GM12878 (cell line): ENCODE results near the gene KDM4D. TPM values are rescaled to one million over a fixed set of nuclear protein-coding genes. Genes with fewer than 3 reads are reported as not detected.

ENCODE experiments used
- ATAC-seq: fragments of 200-7000 bp; cut with Tn5 transposase; 3 replicates; pipeline ENCODE4 v1.9.1; 2020; ENCODE audit warnings: mild to moderate bottlenecking, moderate library complexity
- BruUV-seq: library from RNA; stranded (reverse); fragments of 400-500 nt; replicated peaks from 2 replicates; lab custom pipeline; 2021; lab: Mats Ljungman, UMichigan
- CTCF ChIA-PET: fragments of 300-600 bp; sonication (Branson Sonifier 250); formaldehyde crosslinking; extraction: SDS; loops from one replicate; lab custom pipeline; 2021; ENCODE audit warnings: inconsistent platforms; lab: Yijun Ruan, JAX
- POLR2A ChIA-PET: fragments of 350-600 bp; formaldehyde crosslinking; extraction: SDS; loops from one replicate; lab custom pipeline; 2021; ENCODE audit warnings: inconsistent platforms; lab: Charles Lee
- RAD21 ChIA-PET: fragments of 300-600 bp; sonication (Branson Sonifier 250); formaldehyde crosslinking; loops from one replicate; lab custom pipeline; 2023; ENCODE audit warnings: antibody characterized with exemption; ENCODE audit not compliant: unreplicated experiment; lab: Charles Lee
- SMC1A ChIA-PET: fragments of 300-600 bp; sonication (Branson Sonifier 250); formaldehyde crosslinking; loops from one replicate; lab custom pipeline; 2023; ENCODE audit not compliant: unreplicated experiment, uncharacterized antibody; lab: Charles Lee
- DNase-seq: peaks from one replicate; pipeline ENCODE4 v3.0.0-alpha.2; 2011; ENCODE audit warnings: low read depth, low spot score
- FAIRE-seq: peaks from 3 replicates; lab custom pipeline; 2011; peaks lifted over from hg19 to GRCh38; lab: Jason Lieb, UNC
- H2AFZ ChIP-seq: 2 replicates; pipeline ENCODE4 v1.6.0; 2011; ENCODE audit warnings: low read depth, low read length, control low read depth; ENCODE audit not compliant: control insufficient read depth
- H3K27ac ChIP-seq: 2 replicates; pipeline ENCODE4 v1.5.1; 2011; ENCODE audit warnings: control low read depth; ENCODE audit not compliant: control insufficient read depth, insufficient read depth
- H3K27me3 ChIP-seq, 2 experiments: replicated peaks in 1 of 2; 2 replicates each; pipeline versions ENCODE4 v1.6.0 to v1.6.1; 2011; ENCODE audit warnings: low read length in 1 of 2; ENCODE audit not compliant: control insufficient read depth in 2 of 2, insufficient read depth in 2 of 2
- H3K36me3 ChIP-seq, 2 experiments: 2 replicates each; pipeline ENCODE4 v1.5.1; 2011; ENCODE audit warnings: low read length in 1 of 2; ENCODE audit not compliant: control insufficient read depth in 2 of 2, insufficient read depth in 2 of 2
- H3K4me1 ChIP-seq: 2 replicates; pipeline ENCODE4 v1.6.1; 2011; ENCODE audit warnings: mild to moderate bottlenecking, low read length, moderate library complexity, mixed read lengths; ENCODE audit not compliant: control insufficient read depth, insufficient read depth
- H3K4me2 ChIP-seq: 2 replicates; pipeline ENCODE4 v1.6.0; 2011; ENCODE audit warnings: control low read depth; ENCODE audit not compliant: control insufficient read depth, insufficient read depth
- H3K4me3 ChIP-seq: fragments of 200-600 bp; sonication (generic); 2 replicates; pipeline ENCODE4 v1.5.1; 2016
- H3K79me2 ChIP-seq: 2 replicates; pipeline ENCODE4 v1.6.0; 2011; ENCODE audit warnings: low read length; ENCODE audit not compliant: control insufficient read depth, insufficient read depth
- H3K9ac ChIP-seq: 2 replicates; pipeline ENCODE4 v1.8.0; 2011; ENCODE audit warnings: low read length, control low read depth, mixed read lengths; ENCODE audit not compliant: control insufficient read depth, insufficient read depth
- H3K9me3 ChIP-seq: replicated peaks from 3 replicates; pipeline ENCODE4 v1.5.1; 2011; ENCODE audit warnings: mild to moderate bottlenecking, low read length; ENCODE audit not compliant: control insufficient read depth, insufficient read depth
- H4K20me1 ChIP-seq: 2 replicates; pipeline ENCODE4 v1.6.0; 2011; ENCODE audit not compliant: control insufficient read depth, insufficient read depth
- CREM ChIP-seq: IDR thresholded peaks from 2 replicates; pipeline ENCODE4 v1.6.1; 2014; ENCODE audit warnings: antibody characterized with exemption, low read depth
- IKZF2 ChIP-seq, 2 experiments: fragments of 450-650 bp; IDR thresholded peaks; 2 replicates each; pipeline ENCODE4 v1.6.1; 2017; ENCODE audit warnings: mild to moderate bottlenecking in 2 of 2, moderate library complexity in 2 of 2
- MTA2 ChIP-seq: fragments of 450-650 bp; IDR thresholded peaks from 2 replicates; pipeline ENCODE4 v1.6.1; 2016; ENCODE audit warnings: low read depth, mild to moderate bottlenecking, moderate library complexity
- SMAD1 ChIP-seq: fragments of 450-650 bp; IDR thresholded peaks from 2 replicates; pipeline ENCODE4 v1.6.1; 2018; ENCODE audit warnings: mild to moderate bottlenecking, low read depth; ENCODE audit not compliant: partially characterized antibody
- SMARCA5 ChIP-seq: fragments of 450-650 bp; IDR thresholded peaks from 2 replicates; pipeline ENCODE4 v1.6.1; 2017; ENCODE audit warnings: mild to moderate bottlenecking
- ZBTB33 ChIP-seq: fragments of 450-650 bp; IDR thresholded peaks from 2 replicates; pipeline ENCODE4 v1.6.1; 2017; ENCODE audit warnings: mild to moderate bottlenecking
- WGBS: methylation state at CpG from one replicate; pipeline ENCODE4 v1.1.6; 2016; ENCODE audit warnings: low lambda C conversion rate; ENCODE audit not compliant: insufficient replicate concordance, insufficient coverage; ENCODE audit errors: missing lambda C conversion rate; 5-methylcytosine and 5-hydroxymethylcytosine counted together
- in situ Hi-C: fragments of 300-500 bp; cut with MboI; formaldehyde crosslinking; loops from 9 replicates; pipeline ENCODE4 v1.14.3; 2018; ENCODE audit warnings: mixed read lengths
- intact Hi-C: fragments of 100-400 bp; cut with micrococcal nuclease; formaldehyde crosslinking; loops from one replicate; pipeline ENCODE4 v1.14.2; 2022; ENCODE audit not compliant: unreplicated experiment
- polyA plus RNA-seq, 11 experiments: library from polyadenylated mRNA; depleted of rRNA in 4 of 11; unstranded in 6 of 11; stranded (reverse) in 5 of 11; fragments of >200 nt; fragmentation: Nextera tagmentation in 4 of 11; fragmentation: Illumina TruSeq in 1 of 11; extraction: Ambion mirVana in 4 of 11; extraction: Trizol in 1 of 11; gene quantifications; 1 replicate in 1 of 11; 2 replicates in 10 of 11; pipeline versions ENCODE4 v1.2.1 to v1.2.3, GENCODE V29; 2011 to 2016; ENCODE audit warnings: inconsistent platforms in 2 of 11, missing spikeins in 2 of 11, low read depth in 1 of 11
- total RNA-seq, 4 experiments: library from RNA; depleted of rRNA in 3 of 4; stranded (reverse); fragments of >200 nt in 3 of 4; fragmentation: Illumina TruSeq in 1 of 4; extraction: Trizol in 1 of 4; gene quantifications; 2 replicates each; pipeline versions ENCODE4 v1.2.1 to v1.2.3, GENCODE V29; 2013 to 2021

KDM4D gene
- total and polyA plus RNA-seq, 10 of the 15 experiments (the other 5 are each of a cell fraction or from before 2014, with no cell fraction given) = 0.63 to 2.6 (median 1.3) TPM

- Histone ChIP-seq H4K20me1 (no peaks in the 10 kb centered on the region), H3K4me2 (no peak overlapping the region), H3K79me2 (no peaks in the 10 kb centered on the region), H3K27me3 (peaks cover 0 to 2% of the 10 kb centered on the region in 2 experiments; a peak in 2 of 4 replicates), H3K27ac (no peak overlapping the region), H3K4me3 (no peak overlapping the region), H2AFZ (no peak overlapping the region), H3K36me3 (no peaks in the 10 kb centered on the region), H3K9me3 (no peaks in the 10 kb centered on the region), H3K9ac (no peak overlapping the region), H3K4me1 (no peaks in the 10 kb centered on the region)
- BruUV-seq = no TSS peak
- DNase-seq (no peak), ATAC-seq (no peak), FAIRE-seq (no peak)
- intact Hi-C loops (no loop called here), in situ Hi-C loops (no loop called here)
- WGBS = 48% methylated on average over 12 of the region's 12 CpGs
- TF ChIP-seq IKZF2 (IDR thresholded peaks at IDR 0.05) = no peak
- TF ChIP-seq MTA2 = no peak
- no peak for TF ChIP-seq CREM
- TF ChIP-seq SMARCA5 = no peak
- TF ChIP-seq SMAD1 = no peak
- no peak for TF ChIP-seq ZBTB33
- POLR2A ChIA-PET = no interaction called here
- SMC1A ChIA-PET = no interaction called here
- CTCF ChIA-PET = no interaction called here
- RAD21 ChIA-PET = no interaction called here
Observed at GRCh38 chr11:95014184-95014821, 40.8 kb downstream of the KDM4D start.
